Suprapubic skin (tissue), 4 donors: Measurements from ENCODE around the gene CD207. TPM values are rescaled to one million over a fixed set of nuclear protein-coding genes. Genes with fewer than 3 reads are reported as not detected.
"Not testable (repeated sequence)": the region's sequence is repeated elsewhere in the genome, so short reads cannot be mapped to it uniquely, and the experiment has no call there.

Source experiments
- DNase-seq, 2 donors: peaks; one replicate each; pipeline ENCODE4 v3.0.0-alpha.2; 2019; ENCODE audit warnings: low spot score in 2 of 2
- H3K27ac ChIP-seq: fragments of 200-600 bp; sonication (generic); one replicate; pipeline ENCODE4 v1.5.1; 2019
- H3K27me3 ChIP-seq: fragments of 200-600 bp; sonication (generic); one replicate; pipeline ENCODE4 v1.5.1; 2019
- H3K36me3 ChIP-seq: fragments of 200-600 bp; sonication (generic); one replicate; pipeline ENCODE4 v1.5.1; 2019
- H3K4me1 ChIP-seq: fragments of 200-600 bp; sonication (generic); one replicate; pipeline ENCODE4 v1.5.1; 2019
- H3K4me3 ChIP-seq: fragments of 200-600 bp; sonication (generic); one replicate; pipeline ENCODE4 v1.5.1; 2019; ENCODE audit warnings: mild to moderate bottlenecking
- H3K9me3 ChIP-seq: fragments of 200-600 bp; sonication (generic); one replicate; pipeline ENCODE4 v1.5.1; 2019
- EP300 ChIP-seq: sonication (generic); formaldehyde crosslinking; IDR thresholded peaks from one replicate; pipeline ENCODE4 v1.6.1; 2017; ENCODE audit warnings: antibody characterized with exemption
- POLR2A ChIP-seq, 2 donors: fragments of 450-650 bp; IDR thresholded peaks; one replicate each; pipeline ENCODE4 v1.6.1; 2017; ENCODE audit warnings: antibody characterized with exemption in 2 of 2, mild to moderate bottlenecking in 2 of 2, moderate library complexity in 2 of 2
- POLR2AphosphoS5 ChIP-seq, 3 donors: sonication (generic); formaldehyde crosslinking; IDR thresholded peaks; one replicate each; pipeline ENCODE4 v1.6.1; 2017; ENCODE audit warnings: antibody characterized with exemption in 3 of 3
- WGBS: methylation state at CpG from one replicate; pipeline ENCODE4 v1.1.5; 2018; 5-methylcytosine and 5-hydroxymethylcytosine counted together
- total RNA-seq, 4 donors: library from RNA; depleted of rRNA; stranded (reverse); fragments of >200 nt; gene quantifications; one replicate each; pipeline ENCODE4 v1.1.0, GENCODE V29; 2016
- TF ChIP-seq, protein P1 (sequence below), 2 donors: fragments of 200-600 bp in 1 of 2; fragments of 450-650 bp in 1 of 2; sonication (generic) in 1 of 2; IDR thresholded peaks; one replicate each; pipeline ENCODE4 v1.5.1; 2016 to 2019; ENCODE audit warnings: antibody characterized with exemption in 2 of 2, mild to moderate bottlenecking in 1 of 2, moderate library complexity in 1 of 2

Gene CD207
- total RNA-seq, result 10 to 100 TPM; 25.4 to 81.3 (median 50.5) TPM

GRCh38 chr2:70835643-70836042 is at the start of gene CD207:
Gene CD207, minus strand, starts transcription at chr2:70835816. Its CDS starts 40 bp downstream, at chr2:70835776.
- H3K36me3 ChIP-seq, result no peaks in the 10 kb centered on the region
- no peaks in the 10 kb centered on the region for H3K9me3 ChIP-seq
- no peak within 1 kb of the TSS for H3K4me3 ChIP-seq
- H3K27ac ChIP-seq, result no peak within 1 kb of the TSS
- DNase-seq, result no peak
- TF ChIP-seq, protein P1, sequence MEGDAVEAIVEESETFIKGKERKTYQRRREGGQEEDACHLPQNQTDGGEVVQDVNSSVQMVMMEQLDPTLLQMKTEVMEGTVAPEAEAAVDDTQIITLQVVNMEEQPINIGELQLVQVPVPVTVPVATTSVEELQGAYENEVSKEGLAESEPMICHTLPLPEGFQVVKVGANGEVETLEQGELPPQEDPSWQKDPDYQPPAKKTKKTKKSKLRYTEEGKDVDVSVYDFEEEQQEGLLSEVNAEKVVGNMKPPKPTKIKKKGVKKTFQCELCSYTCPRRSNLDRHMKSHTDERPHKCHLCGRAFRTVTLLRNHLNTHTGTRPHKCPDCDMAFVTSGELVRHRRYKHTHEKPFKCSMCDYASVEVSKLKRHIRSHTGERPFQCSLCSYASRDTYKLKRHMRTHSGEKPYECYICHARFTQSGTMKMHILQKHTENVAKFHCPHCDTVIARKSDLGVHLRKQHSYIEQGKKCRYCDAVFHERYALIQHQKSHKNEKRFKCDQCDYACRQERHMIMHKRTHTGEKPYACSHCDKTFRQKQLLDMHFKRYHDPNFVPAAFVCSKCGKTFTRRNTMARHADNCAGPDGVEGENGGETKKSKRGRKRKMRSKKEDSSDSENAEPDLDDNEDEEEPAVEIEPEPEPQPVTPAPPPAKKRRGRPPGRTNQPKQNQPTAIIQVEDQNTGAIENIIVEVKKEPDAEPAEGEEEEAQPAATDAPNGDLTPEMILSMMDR (IDR thresholded peaks at IDR 0.05), result no peak
- TF ChIP-seq EP300 (no peak), POLR2A (IDR thresholded peaks at IDR 0.05) (no peak), POLR2AphosphoS5 (IDR thresholded peaks at IDR 0.05) (no peak)
- H3K4me1 ChIP-seq, result no peaks in the 10 kb centered on the region
- 74% methylated on average over 4 of the region's 4 CpGs for WGBS
- peaks cover 10% of the 10 kb centered on the region for H3K27me3 ChIP-seq

DNA sequence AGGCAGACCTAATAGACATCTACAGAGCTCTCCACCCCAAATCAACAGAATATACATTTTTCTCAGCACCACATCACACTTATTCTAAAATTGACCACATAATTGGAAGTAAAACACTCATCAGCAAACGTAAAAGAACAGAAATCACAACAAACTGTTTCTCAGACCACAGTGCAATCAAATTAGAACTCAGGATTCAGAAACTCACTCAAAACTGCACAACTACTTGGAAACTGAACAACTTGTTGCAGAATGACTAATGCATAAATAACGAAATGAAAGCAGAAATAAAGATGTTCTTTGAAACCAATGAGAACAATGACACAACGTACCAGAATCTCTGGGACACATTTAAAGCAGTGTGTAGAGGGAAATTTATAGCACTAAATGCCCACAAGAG is 42.9 kb upstream of the CD207 start:
- H3K9me3 ChIP-seq, H3K4me3 ChIP-seq, H3K36me3 ChIP-seq, H3K4me1 ChIP-seq, DNase-seq, H3K27ac ChIP-seq: not testable (repeated sequence)
- 66% methylated on average over 3 of the region's 3 CpGs for WGBS
- peaks cover 78% of the 10 kb centered on the region for H3K27me3 ChIP-seq

GRCh38 chr2:70876138-70876537 is 40.5 kb upstream of the CD207 start:
- H3K4me3 ChIP-seq, H3K36me3 ChIP-seq, H3K9me3 ChIP-seq, DNase-seq, H3K27ac ChIP-seq: not testable (repeated sequence)
- 44% methylated on average over 3 of the region's 9 CpGs for WGBS
- peaks cover 10% of the 10 kb centered on the region for H3K4me1 ChIP-seq
- peaks cover 77% of the 10 kb centered on the region for H3K27me3 ChIP-seq

GRCh38 chr2:70873541-70873940 is 37.9 kb upstream of the CD207 start:
- TF ChIP-seq POLR2A (IDR thresholded peaks at IDR 0.05) (no peak), POLR2AphosphoS5 (IDR thresholded peaks at IDR 0.05) (no peak), EP300 (no peak)
- TF ChIP-seq, protein P1 (IDR thresholded peaks at IDR 0.05), result no peak
- H3K4me1 ChIP-seq, result peaks cover 12% of the 10 kb centered on the region
- H3K4me3 ChIP-seq, result no peak overlapping the region
- H3K36me3 ChIP-seq, result no peaks in the 10 kb centered on the region
- peaks cover 64% of the 10 kb centered on the region for H3K27me3 ChIP-seq
- H3K27ac ChIP-seq, result no peak overlapping the region
- H3K9me3 ChIP-seq, result no peaks in the 10 kb centered on the region
- DNase-seq, result no peak
- WGBS, result 53% methylated on average over 3 of the region's 4 CpGs

- 14% methylated on average over 23 of the region's 36 CpGs for WGBS
Observed at GRCh38 chr2:70871398-70872211, 36.0 kb upstream of the CD207 start.

GRCh38 chr2:70870790-70871189 is 35.2 kb upstream of the CD207 start:
- Histone ChIP-seq H3K4me1 (peaks cover 12% of the 10 kb centered on the region), H3K4me3 (no peak overlapping the region), H3K9me3 (no peaks in the 10 kb centered on the region), H3K27me3 (peaks cover 44% of the 10 kb centered on the region), H3K27ac (no peak overlapping the region), H3K36me3 (no peaks in the 10 kb centered on the region)
- 60% methylated on average over 5 of the region's 5 CpGs for WGBS
- TF ChIP-seq POLR2A (IDR thresholded peaks at IDR 0.05) (no peak), EP300 (no peak), POLR2AphosphoS5 (IDR thresholded peaks at IDR 0.05) (no peak)
- TF ChIP-seq, protein P1 (IDR thresholded peaks at IDR 0.05), result no peak
- DNase-seq, result no peak

More at GRCh38 chr2:70871398-70872211, 36.0 kb upstream of the CD207 start:
- TF ChIP-seq POLR2A (IDR thresholded peaks at IDR 0.05) (no peak), POLR2AphosphoS5 (IDR thresholded peaks at IDR 0.05) (no peak), EP300 (no peak)
- TF ChIP-seq, protein P1 (IDR thresholded peaks at IDR 0.05), result peak; percentile 78 to 89
- H3K9me3 ChIP-seq, result no peaks in the 10 kb centered on the region
- H3K27me3 ChIP-seq, result peaks cover 53% of the 10 kb centered on the region
- no peak overlapping the region for H3K27ac ChIP-seq
- H3K36me3 ChIP-seq, result no peaks in the 10 kb centered on the region
- H3K4me3 ChIP-seq, result peak overlapping the region; percentile 19
- H3K4me1 ChIP-seq, result peaks cover 12% of the 10 kb centered on the region
- DNase-seq, result peak; percentile 91
